ENCODE results near the gene CD2BP2.

CD2BP2 gene

GRCh38 chr16:30378236-30379157, 23.4 kb upstream of the CD2BP2 start:
- peak; percentile 99 for DNase-seq

GRCh38 chr16:30377812-30378235, 22.7 kb upstream of the CD2BP2 start:
- peak; percentile 96 for DNase-seq

DNA sequence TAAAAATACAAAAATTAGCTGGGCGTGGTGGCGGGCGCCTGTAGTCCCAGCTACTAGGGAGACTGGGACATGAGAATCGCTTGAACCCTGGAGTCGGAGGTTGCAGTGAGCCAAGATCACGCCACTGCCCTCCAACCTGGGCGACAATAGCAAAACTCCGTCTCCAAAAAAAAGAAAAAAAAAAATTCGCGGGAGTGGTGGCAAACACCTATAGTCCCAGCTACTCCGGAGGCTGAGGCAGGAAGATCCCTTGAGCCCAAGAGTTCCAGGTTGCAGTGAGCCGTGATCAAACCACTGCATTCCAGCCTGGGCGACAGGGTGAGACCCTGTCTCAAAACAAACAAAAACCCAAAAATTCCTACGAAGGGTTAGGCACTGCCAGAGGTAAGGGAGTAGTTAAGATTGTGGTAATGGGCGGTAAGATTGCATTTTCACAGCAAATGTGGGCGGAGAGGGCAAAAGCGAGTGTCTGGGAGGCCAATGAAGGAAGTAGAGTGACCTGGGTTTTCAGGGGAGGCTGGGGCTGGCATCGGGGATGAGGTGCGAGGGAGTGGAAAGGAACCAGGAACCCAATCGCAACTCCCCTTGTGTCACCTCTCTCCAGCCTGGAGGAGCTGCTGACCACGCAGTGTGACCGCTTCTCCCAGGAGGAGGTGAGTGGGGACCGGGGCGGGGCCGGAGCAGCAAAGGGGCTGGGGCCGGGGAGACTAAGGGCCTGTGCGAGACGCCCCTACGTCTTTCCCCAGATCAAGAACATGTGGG, 22.1 kb upstream of the CD2BP2 start:
- DNase-seq, result no peak

GRCh38 chr16:30376461-30376902, 21.4 kb upstream of the CD2BP2 start:
- no peak for DNase-seq

GRCh38 chr16:30375864-30376263, 20.8 kb upstream of the CD2BP2 start:
- DNase-seq, result no peak

GRCh38 chr16:30374538-30374937, 19.4 kb upstream of the CD2BP2 start, which contains the start of gene MYL11:
Gene MYL11 (plus strand): TSS chr16:30374802. CDS start chr16:30374858, 56 bp downstream.
- no peak for DNase-seq

GRCh38 chr16:30372725-30373124, 17.6 kb upstream of the CD2BP2 start:
- no peak for DNase-seq

GRCh38 chr16:30372038-30372712, 17.1 kb upstream of the CD2BP2 start:
- no peak for DNase-seq

DNA sequence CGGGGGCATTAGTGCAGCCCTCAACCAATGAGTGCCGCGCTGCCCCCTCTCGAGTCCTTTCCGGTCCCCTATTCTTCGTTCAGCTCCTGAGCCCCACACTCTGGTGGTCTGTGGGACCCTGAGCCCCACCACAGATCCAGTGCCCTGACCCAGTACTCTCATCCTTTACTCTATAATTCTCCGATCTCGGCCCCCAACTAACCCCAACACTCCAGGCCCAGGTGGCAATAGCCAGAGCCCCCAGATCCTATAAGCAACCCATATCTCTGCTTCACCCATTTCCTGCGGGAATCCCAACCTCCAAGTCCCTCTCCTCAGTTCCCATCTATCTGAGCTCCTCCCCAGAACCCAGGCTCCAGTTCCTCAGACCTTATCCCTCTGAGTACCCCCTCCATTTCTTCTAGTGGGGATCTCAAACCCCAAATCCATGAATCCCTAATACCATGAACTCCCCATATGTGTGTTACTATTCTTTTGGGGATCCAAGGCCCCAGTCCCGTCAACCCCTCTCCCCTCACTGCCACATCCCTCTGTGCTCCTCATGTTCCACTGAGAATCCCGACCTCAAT, 16.2 kb upstream of the CD2BP2 start:
- no peak for DNase-seq

DNA sequence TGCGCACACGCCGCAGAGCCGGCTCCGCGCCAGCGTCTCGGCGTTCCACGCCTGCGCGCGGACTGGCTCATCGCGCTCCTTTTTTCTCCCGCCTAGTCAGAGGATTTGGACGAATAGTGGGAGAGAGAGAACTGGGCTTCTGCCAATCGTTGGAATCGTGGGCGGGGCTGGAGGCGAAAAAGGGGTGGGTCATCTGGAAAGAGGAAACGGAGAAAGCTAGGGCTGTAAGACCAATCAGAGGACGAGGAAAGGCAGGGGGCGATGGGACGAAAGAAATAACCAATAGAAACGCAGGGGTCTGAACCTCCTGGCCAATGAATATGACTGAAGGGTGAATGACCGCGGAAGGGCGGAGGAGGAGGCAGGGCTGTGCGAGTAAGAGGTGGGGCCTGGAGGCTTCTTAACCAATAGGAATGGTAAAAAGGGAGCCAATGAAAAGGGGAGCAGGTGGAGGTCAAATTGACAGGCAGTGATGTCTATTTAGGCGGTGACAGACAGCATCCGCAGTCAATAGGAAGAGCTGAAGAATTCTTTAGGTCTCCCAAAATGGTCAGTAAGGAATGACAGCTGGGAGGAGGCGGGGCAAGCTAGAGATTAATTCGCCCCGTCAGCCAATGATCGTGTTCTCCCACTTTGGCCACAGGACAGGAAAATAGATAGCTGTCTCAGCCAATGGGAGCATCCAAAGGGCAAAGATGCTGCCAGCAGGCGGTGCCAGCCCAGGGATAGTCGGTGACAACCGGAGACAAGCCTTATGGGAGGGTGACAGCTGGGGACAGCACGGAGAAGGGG, 15.5 kb upstream of the CD2BP2 start, which contains the start of gene TBC1D10B:
Gene TBC1D10B, minus strand, starts transcription at position 39 of the 792 bp plus-strand sequence. CDS start 311 bp downstream, outside the sequence.
- peak; percentile 100 for DNase-seq

DNA sequence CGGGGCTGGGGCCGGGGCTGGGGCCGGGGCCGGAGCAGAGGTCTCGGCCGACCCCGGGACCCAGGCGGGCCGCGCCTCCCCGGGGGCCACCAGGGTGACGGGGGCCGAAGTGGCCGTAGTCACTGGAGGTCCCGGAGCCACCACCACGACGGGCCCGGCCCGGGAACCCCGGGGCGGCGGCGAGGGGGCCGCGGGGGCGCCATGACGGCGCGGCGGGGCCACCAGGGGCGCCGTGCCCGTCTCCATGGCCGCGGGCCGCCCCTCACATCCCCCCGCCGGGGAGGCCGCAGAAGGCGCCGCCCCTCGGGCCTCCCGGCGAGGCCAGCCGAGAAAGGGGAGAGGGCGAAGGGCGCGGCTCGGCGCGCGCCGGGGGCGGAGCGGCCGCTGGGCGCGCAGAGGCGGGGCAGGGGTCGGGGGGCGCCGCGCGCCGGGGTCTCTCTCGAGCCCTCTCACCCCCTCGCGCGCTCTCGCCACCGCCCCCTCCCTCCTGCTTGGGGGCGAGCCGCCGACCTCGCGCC, 14.9 kb upstream of the CD2BP2 start:
- DNase-seq, result no peak

DNA sequence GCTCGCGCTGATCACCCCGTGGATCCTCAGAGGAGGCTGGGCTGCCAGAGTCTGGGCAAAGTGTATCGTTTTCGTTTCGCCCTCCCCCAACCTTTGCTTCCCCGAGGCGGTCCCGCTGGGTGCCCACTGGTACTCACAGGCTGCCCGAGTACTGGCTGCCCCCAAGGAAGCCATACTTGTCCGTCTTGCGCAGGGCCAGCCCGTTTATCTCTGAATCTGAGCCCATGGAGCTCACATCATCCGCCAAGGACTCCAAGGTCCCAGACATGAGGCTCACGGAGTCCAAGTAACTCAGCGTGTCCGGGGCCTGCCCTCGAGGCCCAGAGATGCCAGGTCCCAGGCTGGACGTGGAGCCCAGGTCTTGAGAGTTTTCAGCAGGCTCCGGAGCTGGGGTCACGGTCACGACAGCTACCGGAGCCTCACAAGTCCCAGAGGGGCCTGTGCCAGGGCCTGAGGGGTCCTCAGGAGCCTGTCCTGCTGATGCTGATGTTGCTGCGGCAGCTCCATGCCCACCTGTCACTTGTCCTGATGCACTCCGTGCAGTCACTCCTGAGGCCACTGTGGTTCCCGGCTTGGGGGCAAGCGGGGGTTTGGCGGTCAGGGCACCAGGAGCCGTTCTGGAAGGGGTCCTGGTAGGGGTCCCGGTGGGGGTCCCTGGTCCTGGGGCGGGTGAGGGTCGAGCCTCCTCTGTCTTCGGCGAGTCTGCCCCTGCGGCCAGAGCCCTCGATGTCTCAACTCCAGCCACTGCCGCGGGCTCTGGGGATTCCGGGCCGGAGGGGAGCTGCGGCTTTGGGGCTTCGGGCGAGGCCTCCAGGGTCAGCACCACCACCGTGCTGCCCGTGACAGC, 14.2 kb upstream of the CD2BP2 start:
- DNase-seq, result peak; percentile 31

DNA sequence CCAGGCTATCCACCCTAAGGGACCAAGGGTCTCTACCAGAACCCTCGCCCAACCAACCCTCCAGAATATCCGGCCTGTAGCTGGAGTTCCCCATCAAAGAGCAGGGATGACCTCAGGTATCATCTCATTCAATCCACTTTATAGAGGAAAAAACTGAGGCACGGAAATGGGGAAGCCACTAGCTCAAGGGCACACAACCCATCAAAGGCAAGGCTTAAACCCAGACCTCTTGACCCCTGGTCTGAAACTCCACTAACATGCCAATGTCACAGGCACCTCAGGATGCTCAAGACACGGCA, 13.6 kb upstream of the CD2BP2 start:
- DNase-seq, result no peak

DNA sequence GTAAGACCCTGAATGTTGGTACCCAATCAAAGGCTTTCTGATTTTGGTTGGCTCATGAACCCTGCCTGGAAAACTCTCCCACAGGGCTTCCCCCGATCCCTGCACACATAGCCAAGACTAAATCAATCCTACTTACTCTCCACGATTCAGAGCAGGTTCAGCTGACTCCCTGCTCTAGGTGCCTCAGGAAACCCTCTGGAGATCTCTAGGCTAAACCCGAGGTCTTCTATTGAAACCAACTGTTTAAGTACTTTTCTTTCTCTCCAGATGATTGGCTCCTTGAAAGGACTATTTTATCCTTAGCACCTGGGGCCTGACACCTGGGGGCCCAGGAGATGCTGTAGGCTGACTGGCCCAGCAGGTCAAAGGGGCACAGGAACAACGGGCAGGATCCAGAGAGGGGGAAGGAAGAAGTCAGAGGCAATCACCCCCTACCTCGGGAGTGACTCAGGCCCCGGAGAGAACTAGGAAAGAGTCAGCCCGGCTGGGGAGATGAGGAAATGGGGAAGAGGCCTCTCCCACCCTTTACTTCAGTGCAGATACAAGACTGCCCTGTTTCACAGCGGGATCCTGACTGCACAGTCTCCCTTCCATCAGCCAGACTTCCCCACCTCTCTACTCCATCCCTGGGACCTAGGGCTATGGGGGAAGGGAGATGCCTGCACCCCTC, 13.1 kb upstream of the CD2BP2 start:
- DNase-seq, result peak; percentile 53

DNA sequence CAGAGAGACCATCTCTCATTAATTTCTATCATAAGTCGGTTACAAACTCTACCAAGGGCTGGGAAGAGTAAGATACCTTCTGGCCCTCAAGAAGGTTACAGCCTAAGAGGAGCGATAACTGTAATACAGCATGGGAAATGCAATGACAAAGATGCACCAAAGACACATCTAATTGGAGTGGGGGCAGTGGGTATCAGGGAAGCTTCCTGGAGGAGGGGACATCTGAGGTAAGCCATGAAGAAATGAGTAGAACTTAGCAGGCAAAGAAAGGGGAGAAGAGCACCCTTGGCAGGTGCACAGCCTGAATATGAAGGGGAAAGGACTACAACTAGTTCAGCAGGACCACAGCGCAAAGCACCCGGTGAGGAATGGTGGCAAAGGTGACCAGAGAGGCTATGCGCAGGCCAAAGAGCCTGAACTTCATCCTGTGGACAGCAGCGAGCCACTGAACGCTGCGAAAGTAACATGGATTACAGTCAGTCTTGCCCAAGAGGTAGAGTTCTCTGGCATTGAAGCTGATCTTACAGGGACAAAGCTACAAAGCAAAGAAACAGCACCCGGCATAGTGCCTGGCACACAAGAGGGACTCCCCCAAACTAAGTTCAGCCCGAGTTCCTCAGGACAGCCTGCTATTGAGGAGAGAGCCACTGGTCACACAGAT, 12.4 kb upstream of the CD2BP2 start:
- no peak for DNase-seq

DNA sequence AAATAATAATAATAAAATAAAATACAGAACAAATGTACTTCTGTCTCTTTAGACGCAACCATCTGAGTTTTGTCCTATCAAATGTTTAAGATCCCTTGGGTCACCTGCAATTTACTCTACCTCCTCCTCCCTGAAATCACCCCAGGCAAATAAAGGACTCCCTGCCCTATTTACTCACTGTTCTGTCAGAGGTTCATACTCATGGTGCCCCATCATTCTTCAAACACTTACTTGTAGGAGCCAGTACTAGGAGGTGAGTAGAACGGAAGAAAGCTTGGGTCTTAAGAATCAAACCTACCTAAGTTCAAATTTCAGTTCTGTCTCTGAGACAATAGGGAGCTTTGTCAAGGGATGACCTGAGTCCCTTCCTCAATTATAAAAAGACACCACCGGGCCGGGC, 11.4 kb upstream of the CD2BP2 start:
- DNase-seq, result no peak

- DNase-seq, result no peak
Observed at GRCh38 chr16:30365200-30365599, 10.1 kb upstream of the CD2BP2 start.

- DNase-seq, result no peak
Observed at GRCh38 chr16:30361180-30361579, 6.1 kb upstream of the CD2BP2 start.

DNA sequence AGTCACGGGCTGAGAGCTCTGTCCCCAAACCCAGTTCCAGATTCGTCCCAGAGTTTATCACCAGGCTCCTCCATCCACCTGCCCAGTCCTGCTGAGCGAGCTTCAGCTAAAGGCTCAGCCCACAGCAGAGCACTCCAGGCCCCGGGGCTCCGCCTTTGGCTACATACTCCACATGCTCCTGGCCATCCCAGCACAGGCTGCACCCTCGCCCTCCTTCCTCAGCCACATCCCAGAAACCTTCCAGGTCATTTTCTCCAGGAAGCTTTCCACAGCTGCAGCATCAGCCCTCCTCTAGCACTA, 4.7 kb upstream of the CD2BP2 start:
- no peak for DNase-seq
